HUES48 (cell line): ENCODE results near the gene GNB3.
A peak's percentile ranks its signal among the peaks of the same experiment; 100 is the strongest.
"Not testable (repeated sequence)": the region's sequence is repeated elsewhere in the genome, so short reads cannot be mapped to it uniquely, and the experiment has no call there.

ENCODE experiments used
- H3K27ac ChIP-seq: one replicate; pipeline ENCODE4 v1.7.0; 2013; ENCODE audit warnings: low read depth, low read length, inconsistent platforms
- H3K27me3 ChIP-seq: 2 replicates; pipeline ENCODE4 v1.6.1; 2013; ENCODE audit warnings: mild to moderate bottlenecking, low read length; ENCODE audit not compliant: control insufficient read depth, insufficient read depth
- H3K36me3 ChIP-seq: 2 replicates; pipeline ENCODE4 v1.6.1; 2013; ENCODE audit warnings: low read length; ENCODE audit not compliant: control insufficient read depth, insufficient read depth
- H3K4me1 ChIP-seq: 2 replicates; pipeline ENCODE4 v1.6.1; 2013; ENCODE audit warnings: mild to moderate bottlenecking, low read length; ENCODE audit not compliant: control insufficient read depth, insufficient read depth
- H3K4me3 ChIP-seq: 2 replicates; pipeline ENCODE4 v1.5.1; 2013; ENCODE audit warnings: mild to moderate bottlenecking, low read depth, low read length
- H3K9ac ChIP-seq: 2 replicates; pipeline ENCODE4 v1.6.1; 2013; ENCODE audit warnings: mild to moderate bottlenecking, low read depth, low read length, moderate library complexity
- H3K9me3 ChIP-seq: 2 replicates; pipeline ENCODE4 v1.6.1; 2013; ENCODE audit warnings: low read length; ENCODE audit not compliant: control insufficient read depth, insufficient read depth

The GNB3 gene

GRCh38 chr12:6871052-6871957 lies 30.6 kb downstream of the GNB3 start:
- Histone ChIP-seq H3K27ac (peak overlapping the region; percentile 67), H3K9me3 (no peaks in the 10 kb centered on the region), H3K4me3 (peak overlapping the region; percentile 96), H3K9ac (no peak overlapping the region), H3K36me3 (peaks cover 30% of the 10 kb centered on the region), H3K27me3 (no peaks in the 10 kb centered on the region), H3K4me1 (peaks cover 38% of the 10 kb centered on the region)

GRCh38 chr12:6872073-6873048 lies 31.6 kb downstream of the GNB3 start:
- no peaks in the 10 kb centered on the region for H3K9me3 ChIP-seq

GRCh38 chr12:6873094-6874014 lies 32.6 kb downstream of the GNB3 start, which contains the start of gene SPSB2:
SPSB2 (minus strand) TSS chr12:6873303; CDS start chr12:6872901, 402 bp downstream.
- Histone ChIP-seq H3K27me3 (no peaks in the 10 kb centered on the region), H3K4me3 (peak within 1 kb of the TSS; percentile 96), H3K4me1 (peaks cover 31% of the 10 kb centered on the region), H3K9ac (peak within 1 kb of the TSS; percentile 72), H3K9me3 (no peaks in the 10 kb centered on the region), H3K36me3 (peaks cover 30% of the 10 kb centered on the region), H3K27ac (peak within 1 kb of the TSS; percentile 85)

More at GRCh38 chr12:6872073-6873048, 31.6 kb downstream of the GNB3 start:
- Histone ChIP-seq H3K9ac (peak overlapping the region; percentile 72), H3K4me3 (peak overlapping the region; percentile 96), H3K27ac (peak overlapping the region; percentile 85), H3K36me3 (peaks cover 30% of the 10 kb centered on the region), H3K27me3 (no peaks in the 10 kb centered on the region), H3K4me1 (peaks cover 31% of the 10 kb centered on the region)

- not testable (repeated sequence) for H3K9me3 ChIP-seq, H3K27me3 ChIP-seq
- Histone ChIP-seq H3K27ac (peak overlapping the region; percentile 83), H3K36me3 (peaks cover 27% of the 10 kb centered on the region), H3K9ac (peak overlapping the region; percentile 66), H3K4me1 (peaks cover 28% of the 10 kb centered on the region), H3K4me3 (peak overlapping the region; percentile 86)
These were observed 33.3 kb downstream of the GNB3 start for GRCh38 chr12:6874015-6874368.

- not testable (repeated sequence) for H3K27ac ChIP-seq, H3K4me3 ChIP-seq, H3K4me1 ChIP-seq, H3K9me3 ChIP-seq, H3K27me3 ChIP-seq, H3K9ac ChIP-seq
- peaks cover 24% of the 10 kb centered on the region for H3K36me3 ChIP-seq
These were observed 39.1 kb downstream of the GNB3 start for GRCh38 chr12:6879824-6880223.

GRCh38 chr12:6883252-6883651 lies 42.5 kb downstream of the GNB3 start:
- no peak overlapping the region for H3K9ac ChIP-seq
- peaks cover 20% of the 10 kb centered on the region for H3K4me1 ChIP-seq
- no peak overlapping the region for H3K27ac ChIP-seq
- H3K4me3 ChIP-seq = no peak overlapping the region
- H3K9me3 ChIP-seq = no peaks in the 10 kb centered on the region
- peaks cover 21% of the 10 kb centered on the region for H3K36me3 ChIP-seq
- no peaks in the 10 kb centered on the region for H3K27me3 ChIP-seq

- H3K4me1 ChIP-seq = peaks cover 24% of the 10 kb centered on the region
- no peak overlapping the region for H3K9ac ChIP-seq
- H3K4me3 ChIP-seq = no peak overlapping the region
- H3K9me3 ChIP-seq = no peaks in the 10 kb centered on the region
- no peak overlapping the region for H3K27ac ChIP-seq
- peaks cover 21% of the 10 kb centered on the region for H3K36me3 ChIP-seq
- H3K27me3 ChIP-seq = no peaks in the 10 kb centered on the region
These were observed 43.0 kb downstream of the GNB3 start for GRCh38 chr12:6883683-6884082.

GRCh38 chr12:6884539-6884938 lies 43.8 kb downstream of the GNB3 start:
- H3K4me1 ChIP-seq = peaks cover 24% of the 10 kb centered on the region
- H3K36me3 ChIP-seq = peaks cover 21% of the 10 kb centered on the region
- peak overlapping the region; percentile 84 for H3K27ac ChIP-seq
- H3K4me3 ChIP-seq = no peak overlapping the region
- H3K9ac ChIP-seq = no peak overlapping the region
- no peaks in the 10 kb centered on the region for H3K9me3 ChIP-seq
- H3K27me3 ChIP-seq = no peaks in the 10 kb centered on the region

- peak overlapping the region; percentile 84 for H3K27ac ChIP-seq
- H3K9ac ChIP-seq, H3K4me3 ChIP-seq: not testable (repeated sequence)
These were observed 45.7 kb downstream of the GNB3 start for GRCh38 chr12:6886206-6886999.

More at GRCh38 chr12:6886206-6886999, 45.7 kb downstream of the GNB3 start:
- Histone ChIP-seq H3K36me3 (peaks cover 21% of the 10 kb centered on the region), H3K4me1 (peaks cover 31% of the 10 kb centered on the region)
- H3K27me3 ChIP-seq, H3K9me3 ChIP-seq: not testable (repeated sequence)
